GM21786 (cell line): ENCODE data around the gene GPRIN1.
A peak's percentile ranks its signal among the peaks of the same experiment; 100 is the strongest.

Source experiments
- ATAC-seq: cut with Tn5 transposase; IDR thresholded peaks from one replicate; pipeline ENCODE4 v1.9.1; 2021; ENCODE audit not compliant: unreplicated experiment

Gene GPRIN1

DNA sequence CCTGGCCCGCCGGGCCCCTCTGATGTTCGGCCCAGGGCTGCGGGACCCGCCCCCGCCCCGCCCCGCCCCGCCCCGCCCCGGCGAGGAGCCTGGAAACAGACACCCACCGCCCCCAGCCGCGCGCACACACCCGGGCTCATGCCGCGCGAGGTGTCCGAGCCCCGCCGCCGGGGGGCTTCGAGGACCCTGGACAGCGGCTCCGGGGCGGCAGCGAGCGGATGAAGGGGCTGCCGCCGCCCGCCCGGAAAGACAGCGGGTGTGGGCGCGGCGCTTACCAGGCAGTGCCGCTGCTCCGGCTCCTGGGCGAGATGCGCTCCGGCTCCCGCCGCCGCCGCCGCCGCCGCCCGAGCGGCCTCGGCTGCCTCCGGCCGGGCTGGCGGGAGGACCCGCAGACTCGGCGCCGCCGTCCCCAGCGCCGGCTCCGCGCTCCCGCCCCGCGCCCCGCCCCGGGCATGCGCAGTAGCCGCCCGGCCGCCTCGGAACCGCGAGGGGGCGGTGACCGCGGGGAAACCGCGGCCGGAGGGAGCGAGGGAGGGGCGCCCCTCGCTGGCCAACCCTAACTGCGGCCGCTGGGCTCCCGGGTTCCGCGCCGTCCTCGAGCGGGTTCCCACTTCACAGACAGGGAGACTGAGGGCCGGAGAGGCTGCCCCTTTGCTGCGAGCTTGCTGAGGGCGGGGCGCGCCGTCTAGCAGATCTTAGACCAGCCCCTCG lies at the start of gene GPRIN1:
Gene GPRIN1 (minus strand): TSS at position 433 of the 711 bp plus-strand sequence. CDS start 10,322 bp downstream, outside the sequence.
- peak; percentile 63 for ATAC-seq

DNA sequence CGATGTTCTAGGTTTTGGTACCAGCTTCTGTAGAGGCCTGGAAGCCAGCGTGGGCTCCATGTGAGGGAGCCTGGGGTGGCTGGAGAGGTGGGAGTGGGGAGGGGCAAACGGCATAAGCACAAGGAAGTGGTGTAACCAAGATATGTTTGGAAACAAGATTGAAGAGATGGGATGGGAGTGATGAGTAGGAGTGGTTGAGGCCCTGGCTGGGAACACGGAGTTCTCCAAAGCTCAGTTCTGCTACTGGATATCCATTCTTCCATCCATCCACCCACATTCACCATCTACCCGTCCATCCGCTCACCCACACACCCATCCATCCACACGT lies 49.5 kb upstream of the GPRIN1 start:
- ATAC-seq: no peak

DNA sequence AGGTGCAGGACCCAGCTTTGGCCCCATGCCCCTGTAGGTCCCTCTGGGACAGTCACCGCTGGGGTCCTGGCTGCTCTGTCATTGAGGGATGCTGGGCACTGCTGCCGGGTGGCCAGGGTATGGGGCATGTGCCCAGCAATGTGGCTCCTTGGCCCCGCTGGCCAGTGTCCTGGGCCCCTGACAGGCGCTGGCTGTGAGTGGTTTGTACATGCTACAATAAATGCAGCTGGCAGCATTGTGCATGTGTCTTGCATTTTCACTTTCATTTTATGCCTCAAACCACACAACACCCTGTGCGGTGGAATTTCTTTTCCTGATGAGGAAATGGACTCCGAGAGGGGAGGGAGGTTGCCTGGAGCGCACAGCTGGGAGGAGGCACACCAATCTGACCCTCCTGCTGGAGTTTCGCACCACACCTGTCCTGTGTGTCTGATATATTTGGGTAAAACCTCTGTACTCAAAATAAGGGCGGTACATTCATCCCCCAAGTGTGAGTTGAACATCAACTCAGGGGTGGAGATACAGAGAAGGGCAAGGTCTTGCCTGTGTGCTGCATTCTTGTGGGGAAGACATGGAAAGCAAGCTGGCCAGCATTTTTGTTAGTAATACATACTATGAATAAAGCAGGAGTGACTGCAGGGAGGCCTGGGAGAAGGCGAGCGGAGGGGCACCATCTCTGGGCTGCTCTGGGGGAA lies 49.0 kb upstream of the GPRIN1 start:
- ATAC-seq: peak; percentile 46

DNA sequence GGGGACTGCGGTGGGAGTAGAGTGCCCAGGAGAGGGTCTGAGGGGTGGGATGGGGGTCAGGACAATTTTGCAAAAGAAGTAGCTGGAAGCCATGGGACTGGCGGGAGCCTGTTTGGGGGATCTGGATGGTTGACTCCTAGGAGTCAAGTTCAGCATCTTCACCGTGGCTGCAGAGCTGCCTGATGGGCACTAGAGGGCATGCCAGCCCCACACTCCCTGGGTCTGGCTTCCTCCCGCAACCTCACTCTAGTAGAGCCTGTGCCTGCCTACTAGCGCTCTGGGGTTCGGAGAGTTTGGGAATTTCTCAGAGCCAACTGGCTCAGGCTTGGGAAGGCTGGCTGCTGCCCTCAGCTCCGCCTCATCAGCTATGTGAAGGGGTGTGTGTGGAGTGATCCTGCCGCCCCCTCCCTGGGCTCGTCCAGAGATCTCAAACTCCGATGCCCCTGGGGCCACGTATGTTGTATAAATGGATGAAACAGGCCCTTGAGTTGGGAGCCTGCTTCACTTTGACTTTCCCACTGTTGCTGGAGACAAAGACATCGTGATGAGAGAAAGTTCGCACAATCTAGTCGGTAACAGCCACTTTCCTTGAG lies 48.1 kb upstream of the GPRIN1 start:
- peak; percentile 57 for ATAC-seq

DNA sequence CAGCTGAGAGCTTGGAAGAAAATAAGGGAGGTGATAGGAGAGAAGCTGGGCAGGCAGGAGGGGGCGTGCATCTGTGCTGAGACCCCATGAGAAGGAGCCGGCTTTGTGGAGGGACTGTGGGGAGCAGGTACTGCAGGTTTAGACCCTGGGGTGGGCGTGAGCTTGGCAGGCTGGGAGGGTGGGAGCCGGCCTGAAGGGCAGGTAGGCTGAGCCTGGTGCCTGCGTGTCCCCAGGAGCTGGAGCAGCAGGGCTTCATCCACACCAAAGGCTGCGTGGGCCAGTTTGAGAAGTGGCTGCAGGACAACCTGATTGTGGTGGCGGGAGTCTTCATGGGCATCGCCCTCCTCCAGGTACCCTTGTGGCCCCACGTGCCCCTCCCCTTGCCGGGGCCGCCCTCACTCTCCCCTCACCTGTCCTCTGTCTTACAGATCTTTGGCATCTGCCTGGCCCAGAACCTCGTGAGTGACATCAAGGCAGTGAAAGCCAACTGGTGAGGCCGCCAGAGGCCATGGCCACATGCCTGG lies 46.6 kb upstream of the GPRIN1 start:
- no peak for ATAC-seq

DNA sequence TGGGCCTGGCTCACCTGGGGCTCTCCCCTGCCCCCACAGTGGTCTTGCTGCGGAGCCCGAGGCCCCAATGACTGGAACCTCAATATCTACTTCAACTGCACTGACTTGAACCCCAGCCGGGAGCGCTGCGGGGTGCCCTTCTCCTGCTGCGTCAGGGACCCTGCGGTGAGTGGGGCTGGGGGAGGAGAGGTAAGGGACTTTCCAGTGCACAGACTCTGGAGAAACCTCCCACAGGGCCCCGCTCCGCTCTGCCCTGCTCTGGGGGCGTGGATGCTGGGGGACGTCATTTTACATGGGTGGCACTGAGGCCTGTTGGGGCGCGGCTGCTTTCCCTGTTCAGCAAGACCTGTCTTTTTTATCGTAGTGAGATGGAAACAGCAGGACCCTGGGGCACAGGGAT lies 44.9 kb upstream of the GPRIN1 start:
- ATAC-seq: no peak

DNA sequence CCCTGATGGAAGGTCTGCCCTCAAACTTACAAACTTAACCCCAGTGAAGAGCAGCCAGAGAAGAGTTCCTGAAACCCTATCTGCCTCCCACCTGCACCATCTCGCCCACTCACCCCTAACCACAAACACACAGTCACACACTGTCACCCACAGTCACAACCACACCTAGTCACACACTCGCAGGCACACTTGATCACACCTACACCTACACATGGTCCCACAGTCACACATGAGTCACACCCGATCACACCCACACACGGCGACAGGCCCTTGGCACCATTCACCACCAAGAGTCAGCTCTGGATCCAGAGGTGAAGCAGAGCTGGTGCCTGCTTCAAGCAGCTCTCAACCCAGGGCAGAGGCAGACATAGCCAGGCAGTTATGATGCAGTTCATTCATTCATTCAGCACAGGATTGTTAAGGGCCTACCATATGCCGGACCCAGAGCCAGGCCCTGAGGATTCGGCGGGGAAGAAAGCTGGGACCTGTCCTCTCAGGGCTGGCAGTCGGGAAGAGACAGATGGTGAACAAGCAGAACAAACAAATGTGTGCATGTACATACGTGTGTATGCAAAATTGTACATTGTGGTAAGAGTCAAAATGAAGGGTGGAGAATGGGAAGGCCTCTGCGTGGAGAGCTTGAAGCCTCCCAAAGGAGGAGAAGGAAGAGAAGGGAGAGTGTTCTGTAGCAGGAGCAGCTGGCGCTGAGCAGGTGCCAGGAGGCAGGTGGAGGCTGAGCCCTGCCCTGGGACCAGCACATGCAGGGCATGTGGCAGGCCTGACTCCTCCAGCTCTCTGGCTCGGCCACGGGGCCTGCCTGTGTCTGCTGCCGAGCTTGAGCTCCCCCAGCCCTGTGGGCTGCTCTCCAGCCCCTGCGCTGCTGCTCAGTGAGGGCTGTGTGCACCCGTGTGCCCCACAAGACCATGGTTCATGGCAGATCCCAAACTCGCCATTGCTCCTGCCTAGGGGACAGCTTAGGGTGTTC lies 43.7 kb upstream of the GPRIN1 start:
- ATAC-seq: no peak

DNA sequence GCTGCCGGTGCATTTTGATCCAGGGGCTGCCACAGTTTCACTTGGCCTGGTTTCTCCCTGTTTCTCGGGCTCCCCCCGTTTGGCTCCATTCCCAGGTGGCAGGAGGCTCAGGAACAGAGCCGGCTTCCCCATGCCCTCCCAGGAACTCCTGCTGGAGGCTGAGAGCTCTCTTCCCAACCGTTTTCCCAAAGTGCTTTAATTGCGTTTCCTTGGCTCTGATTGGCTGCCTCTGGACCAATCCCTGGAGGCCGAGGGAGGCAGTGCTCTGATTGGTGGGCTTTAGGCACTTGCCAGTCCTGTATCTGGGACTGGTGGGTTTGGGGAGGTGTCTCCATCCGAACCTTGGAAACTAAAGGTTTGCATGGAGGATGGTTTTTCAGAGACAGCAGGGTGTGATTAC lies 42.2 kb upstream of the GPRIN1 start:
- ATAC-seq: no peak

DNA sequence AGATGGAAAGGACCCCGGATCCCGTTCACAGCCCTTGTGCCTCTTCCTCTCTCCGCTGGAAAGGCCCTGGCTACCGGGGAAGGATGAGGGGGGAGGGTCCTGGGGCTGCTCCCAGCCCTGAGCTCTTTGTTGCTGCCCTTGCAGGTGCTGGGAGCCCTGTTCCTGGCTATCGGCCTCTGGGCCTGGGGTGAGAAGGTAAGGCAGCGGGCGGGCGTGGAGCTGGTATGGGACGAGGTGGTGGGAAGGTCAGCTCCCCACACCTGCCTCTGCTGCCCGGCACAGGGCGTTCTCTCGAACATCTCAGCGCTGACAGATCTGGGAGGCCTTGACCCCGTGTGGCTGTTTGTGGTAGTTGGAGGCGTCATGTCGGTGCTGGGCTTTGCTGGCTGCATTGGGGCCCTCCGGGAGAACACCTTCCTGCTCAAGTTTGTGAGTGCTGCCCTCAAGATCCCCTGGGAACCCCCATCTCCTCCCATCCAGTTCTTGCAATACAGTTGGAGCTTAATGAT lies 41.6 kb upstream of the GPRIN1 start:
- ATAC-seq: no peak

DNA sequence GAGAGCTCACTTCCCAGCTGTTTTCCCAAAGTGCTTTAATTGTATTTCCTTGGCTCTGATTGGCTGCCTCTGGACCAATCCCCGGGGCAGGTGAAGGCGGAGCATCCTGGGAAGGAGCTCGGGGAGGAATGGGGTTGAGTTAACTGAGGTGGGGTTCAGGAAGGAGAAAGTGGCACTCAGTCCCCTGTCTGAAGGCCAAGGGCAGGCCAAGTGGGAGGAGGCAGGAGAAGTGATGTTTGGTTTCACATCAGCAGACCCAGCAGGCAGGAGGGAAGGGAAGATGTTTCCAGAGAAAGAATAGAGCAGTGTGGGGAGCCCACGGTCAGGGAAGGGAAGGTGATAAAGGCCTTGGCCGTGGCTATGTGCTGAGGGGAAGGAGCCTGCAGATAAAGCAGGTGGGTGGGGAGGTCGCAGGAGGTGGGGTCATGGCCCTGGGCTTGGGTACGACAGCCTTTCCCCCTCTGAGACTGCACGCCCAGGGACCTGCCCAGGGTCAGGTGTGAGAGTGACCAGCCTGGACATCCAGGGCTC lies 40.5 kb upstream of the GPRIN1 start:
- ATAC-seq: no peak

DNA sequence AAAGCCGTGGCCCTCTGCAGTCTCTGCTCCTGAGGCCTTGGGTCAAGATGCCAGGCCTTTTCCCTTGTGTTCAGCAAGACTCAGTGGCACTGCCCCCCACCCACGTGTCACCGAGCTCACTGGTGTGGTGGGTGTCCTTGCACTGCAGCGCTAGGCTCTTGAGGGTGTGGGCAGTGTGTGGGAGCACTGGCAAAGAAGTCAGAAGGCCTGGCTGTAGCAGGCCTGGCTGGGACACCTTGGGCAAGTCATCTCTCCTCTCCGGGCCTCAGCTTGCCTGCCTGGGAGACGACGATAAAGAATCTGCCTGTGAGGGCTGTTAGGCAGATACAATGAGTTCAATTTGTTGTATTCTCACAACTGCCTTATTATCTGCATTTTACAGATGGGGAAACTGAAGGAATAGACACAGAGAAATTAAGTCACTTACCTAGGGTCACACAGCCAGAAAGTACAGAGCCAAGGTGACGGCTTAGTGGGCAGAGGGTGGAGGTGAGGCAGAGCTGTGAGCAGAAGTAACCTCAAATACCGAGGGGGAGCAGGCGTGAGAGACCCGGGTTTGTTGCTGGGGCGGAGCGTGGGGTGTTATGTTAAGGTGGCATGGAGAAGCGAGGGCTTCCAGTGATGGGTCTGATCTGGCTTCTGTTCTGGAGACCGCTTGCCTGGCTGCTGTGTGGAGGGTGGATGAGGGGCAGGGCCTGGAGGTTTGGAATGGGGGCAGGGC lies 38.7 kb upstream of the GPRIN1 start:
- no peak for ATAC-seq

DNA sequence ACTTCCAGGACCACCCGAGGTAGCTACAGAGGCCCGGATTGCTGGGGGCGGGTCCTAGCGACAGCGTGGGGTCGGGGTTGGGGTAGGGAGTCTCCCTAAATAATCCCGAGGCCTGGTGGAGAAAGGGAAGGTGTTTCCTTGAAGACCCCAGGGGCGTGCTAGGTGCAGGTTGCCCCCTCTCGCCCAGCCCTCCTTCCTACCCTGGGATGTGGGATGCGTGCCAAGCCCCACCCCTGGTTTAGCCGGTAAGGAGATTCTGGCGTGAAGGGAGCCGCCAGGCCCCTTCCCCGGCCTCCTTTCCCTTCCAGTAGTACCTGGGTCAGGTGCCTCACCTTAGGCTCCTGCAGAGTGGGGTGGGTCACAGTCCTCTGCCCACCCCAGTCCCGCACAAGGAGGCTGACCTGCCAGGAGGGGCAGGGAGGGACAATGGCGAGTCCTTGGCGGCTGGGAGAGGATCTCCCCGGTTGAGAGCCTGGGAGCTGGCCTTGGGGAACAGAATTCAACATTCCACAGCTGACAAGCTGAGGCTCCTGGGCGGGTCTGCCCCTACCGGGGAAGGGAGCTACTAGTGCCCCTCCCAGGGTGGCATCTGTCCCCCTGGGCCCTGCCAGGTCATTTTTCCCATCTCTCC lies 38.0 kb upstream of the GPRIN1 start:
- no peak for ATAC-seq

DNA sequence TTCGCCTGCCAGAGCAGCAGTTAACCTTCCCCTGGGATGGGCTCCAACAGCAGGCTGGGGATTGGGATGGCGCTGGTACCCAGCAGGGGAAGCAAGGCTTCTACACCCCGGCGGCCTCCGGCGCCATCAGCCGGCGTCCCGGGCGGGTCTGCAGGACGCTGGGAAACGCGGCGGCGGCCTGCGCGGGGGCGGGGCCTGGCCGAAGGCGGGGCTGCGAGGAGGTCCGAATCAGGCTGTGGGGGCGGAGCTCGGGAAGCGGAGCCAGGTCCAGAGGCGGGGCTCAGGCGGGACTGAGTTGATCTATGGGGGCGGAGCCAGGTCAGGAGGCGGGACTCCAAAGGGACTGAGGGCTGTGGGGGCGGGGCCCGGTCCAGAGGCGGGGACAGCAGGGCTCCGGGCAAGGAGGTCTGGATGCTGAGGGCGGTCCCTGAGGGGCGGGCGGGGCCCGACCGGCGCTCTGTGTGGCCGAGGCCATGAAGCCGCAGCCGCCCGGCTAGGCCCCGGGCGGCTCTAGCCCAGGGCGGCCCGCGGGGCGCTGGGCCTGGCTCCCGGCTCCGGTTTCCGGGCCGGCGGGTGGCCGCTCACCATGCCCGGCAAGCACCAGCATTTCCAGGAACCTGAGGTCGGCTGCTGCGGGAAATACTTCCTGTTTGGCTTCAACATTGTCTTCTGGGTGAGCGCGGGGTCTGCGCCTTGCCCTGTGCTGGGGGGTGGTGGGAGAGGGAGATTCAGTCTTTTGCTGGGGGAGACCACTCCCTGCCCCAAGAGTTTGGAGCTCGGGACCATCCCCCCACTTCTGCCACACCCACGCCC lies 37.3 kb upstream of the GPRIN1 start, which contains the start of gene TSPAN17:
Gene TSPAN17 (plus strand): TSS at position 455 of the 813 bp plus-strand sequence. CDS start 132 bp downstream, at position 587.
- peak; percentile 96 for ATAC-seq

DNA sequence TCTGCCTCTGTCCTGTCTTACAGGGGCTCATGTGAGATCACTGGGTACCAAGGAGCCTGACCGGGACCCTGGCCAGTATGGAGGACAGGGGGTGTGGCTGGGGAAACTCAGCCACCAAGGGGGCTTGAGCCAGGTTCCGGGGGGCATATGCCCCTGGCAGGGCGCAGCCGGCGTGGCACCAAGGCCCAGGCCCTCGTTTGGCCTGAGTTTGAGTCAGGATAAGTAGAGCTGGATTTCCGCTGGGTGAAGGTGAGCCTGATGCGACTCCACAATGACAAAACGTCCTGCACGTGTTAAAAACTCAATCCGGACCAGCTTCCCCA lies 36.7 kb upstream of the GPRIN1 start:
- ATAC-seq: peak; percentile 5

DNA sequence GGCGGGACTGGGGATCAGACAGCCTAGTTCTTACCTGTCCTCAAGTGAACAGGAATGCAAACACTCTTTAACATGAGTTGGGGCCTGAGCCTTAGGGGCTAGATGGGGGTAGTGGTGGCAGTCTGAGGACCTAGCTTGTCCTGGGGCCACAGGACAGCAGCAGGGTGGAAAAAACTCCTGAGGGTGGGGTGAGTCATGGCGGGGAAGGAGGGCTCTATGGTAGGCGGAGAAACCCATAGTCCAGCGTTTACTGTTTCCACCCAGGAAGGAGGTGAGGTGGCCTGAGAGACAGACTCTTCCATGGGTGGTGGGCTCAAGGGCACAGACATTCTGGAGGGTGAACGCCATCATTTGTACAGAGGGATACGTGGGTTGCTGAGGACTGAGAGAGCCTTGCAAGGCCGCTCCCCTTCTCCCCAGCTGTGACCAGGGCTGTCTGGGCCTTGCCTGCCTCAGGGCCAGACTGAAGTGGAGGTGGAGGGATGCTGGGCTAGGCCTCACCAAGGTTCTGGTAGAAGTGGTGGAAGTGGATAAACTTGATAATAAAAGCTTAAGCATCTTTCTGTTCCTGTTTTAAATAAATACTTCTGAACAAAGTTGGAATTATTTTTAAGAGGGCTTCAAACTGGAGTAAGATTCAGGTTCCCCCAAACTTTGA lies 36.2 kb upstream of the GPRIN1 start:
- no peak for ATAC-seq

DNA sequence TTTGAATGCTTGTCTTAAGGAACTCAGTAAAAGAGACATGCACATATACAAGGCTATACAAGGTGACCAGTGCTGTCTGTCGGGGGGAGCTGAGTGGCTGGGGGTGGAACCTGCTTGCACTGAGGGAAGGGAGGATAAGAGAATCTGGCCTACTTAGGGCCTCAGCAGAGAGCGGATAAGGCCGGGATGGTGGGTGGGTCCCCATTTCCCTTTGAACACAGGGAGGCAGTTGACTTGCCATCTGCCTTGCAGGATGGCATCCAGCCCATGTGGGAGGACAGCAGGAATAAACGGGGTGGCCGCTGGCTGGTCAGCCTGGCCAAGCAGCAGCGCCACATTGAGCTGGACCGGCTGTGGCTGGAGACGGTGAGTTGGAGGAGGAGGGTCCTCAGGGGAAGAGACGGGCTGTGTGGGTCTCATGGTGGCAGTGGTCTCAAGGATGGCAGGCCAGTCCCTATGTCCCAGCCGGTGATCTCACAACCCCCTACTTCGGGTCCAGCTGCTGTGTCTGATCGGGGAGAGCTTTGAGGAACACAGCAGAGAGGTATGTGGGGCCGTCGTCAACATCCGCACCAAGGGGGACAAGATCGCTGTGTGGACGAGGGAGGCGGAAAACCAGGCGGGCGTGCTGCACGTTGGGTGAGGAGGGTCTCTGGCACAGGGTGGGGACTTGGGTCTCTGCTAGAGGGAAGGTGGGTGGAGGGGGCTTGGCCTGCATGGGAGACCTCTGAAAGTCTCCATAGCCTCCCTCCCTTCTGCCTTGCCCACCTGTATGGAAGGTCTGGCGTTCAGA lies 35.1 kb upstream of the GPRIN1 start:
- ATAC-seq: no peak

DNA sequence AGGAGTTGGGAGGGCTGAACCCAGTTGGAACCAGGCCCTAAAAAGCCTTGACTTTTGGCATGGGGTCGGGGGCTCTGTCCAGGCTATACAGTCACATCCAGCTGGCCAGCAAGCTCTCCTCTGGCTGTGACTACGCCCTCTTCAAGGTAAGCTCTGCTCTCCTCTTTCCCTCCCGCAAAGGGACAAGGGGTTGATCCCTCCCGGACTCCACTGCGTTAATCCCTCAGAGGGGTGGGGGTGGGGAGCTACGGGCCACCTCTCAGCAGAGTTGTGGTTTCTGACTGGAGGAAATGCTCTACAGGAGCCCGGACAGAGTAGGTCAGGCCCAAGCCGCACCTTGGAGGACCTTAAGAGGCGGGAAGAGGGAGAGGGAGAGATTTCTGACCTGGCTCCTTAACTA lies 34.3 kb upstream of the GPRIN1 start:
- no peak for ATAC-seq
